ENCODE data around the gene ABCA8.

ABCA8 gene

GRCh38 chr17:68909066-68909465 lies 46.1 kb downstream of the ABCA8 start:
- Histone ChIP-seq H3K36me3 (ENCODE audit: control insufficient read depth in 5 of 5, insufficient read depth in 5 of 5, low read length in 5 of 5) (peaks cover 1 to 36% (median 27%) of the 10 kb centered on the region in 5 donors), H3K27me3 (ENCODE audit: control insufficient read depth in 5 of 5, insufficient read depth in 4 of 5, low read length in 5 of 5) (no peaks in the 10 kb centered on the region), H3K27ac (ENCODE audit: low read depth, low read length) (peak overlapping the region; percentile 45), H3K9ac (ENCODE audit: low read length in 5 of 5) (peak overlapping the region in 1 of 5 donors; percentile 43), H3K4me1 (ENCODE audit: control insufficient read depth in 5 of 5, insufficient read depth in 5 of 5, low read length in 5 of 5) (peaks cover 5 to 39% (median 26%) of the 10 kb centered on the region in 5 donors), H3K9me3 (ENCODE audit: control insufficient read depth in 5 of 5, low read length in 5 of 5) (no peaks in the 10 kb centered on the region), H3K4me3 (ENCODE audit: low read depth in 1 of 5, low read length in 5 of 5) (no peak overlapping the region)

- Histone ChIP-seq H3K9ac (ENCODE audit: low read length in 5 of 5) (no peak overlapping the region), H3K9me3 (ENCODE audit: control insufficient read depth in 5 of 5, low read length in 5 of 5) (no peaks in the 10 kb centered on the region), H3K36me3 (ENCODE audit: control insufficient read depth in 5 of 5, insufficient read depth in 5 of 5, low read length in 5 of 5) (peaks cover 0 to 37% (median 35%) of the 10 kb centered on the region in 5 donors), H3K27ac (ENCODE audit: low read depth, low read length) (peak overlapping the region; percentile 45), H3K4me1 (ENCODE audit: control insufficient read depth in 5 of 5, insufficient read depth in 5 of 5, low read length in 5 of 5) (peaks cover 5 to 39% (median 26%) of the 10 kb centered on the region in 5 donors), H3K4me3 (ENCODE audit: low read depth in 1 of 5, low read length in 5 of 5) (no peak overlapping the region), H3K27me3 (ENCODE audit: control insufficient read depth in 5 of 5, insufficient read depth in 4 of 5, low read length in 5 of 5) (no peaks in the 10 kb centered on the region)
These were observed 47.1 kb downstream of the ABCA8 start for GRCh38 chr17:68908045-68908444.

GRCh38 chr17:68906638-68907037 lies 48.6 kb downstream of the ABCA8 start:
- Histone ChIP-seq H3K27ac (ENCODE audit: low read depth, low read length) (no peak overlapping the region), H3K9ac (ENCODE audit: low read length in 5 of 5) (no peak overlapping the region), H3K4me1 (ENCODE audit: control insufficient read depth in 5 of 5, insufficient read depth in 5 of 5, low read length in 5 of 5) (peaks cover 5 to 39% (median 26%) of the 10 kb centered on the region in 5 donors), H3K36me3 (ENCODE audit: control insufficient read depth in 5 of 5, insufficient read depth in 5 of 5, low read length in 5 of 5) (peaks cover 0 to 45% (median 41%) of the 10 kb centered on the region in 5 donors), H3K27me3 (ENCODE audit: control insufficient read depth in 5 of 5, insufficient read depth in 4 of 5, low read length in 5 of 5) (no peaks in the 10 kb centered on the region), H3K9me3 (ENCODE audit: control insufficient read depth in 5 of 5, low read length in 5 of 5) (no peaks in the 10 kb centered on the region), H3K4me3 (ENCODE audit: low read depth in 1 of 5, low read length in 5 of 5) (no peak overlapping the region)

- no peaks in the 10 kb centered on the region for H3K27me3 ChIP-seq (ENCODE audit: control insufficient read depth in 5 of 5, insufficient read depth in 4 of 5, low read length in 5 of 5)
- no peak overlapping the region for H3K27ac ChIP-seq (ENCODE audit: low read depth, low read length)
- H3K9ac ChIP-seq (ENCODE audit: low read length in 5 of 5): no peak overlapping the region
- no peaks in the 10 kb centered on the region for H3K9me3 ChIP-seq (ENCODE audit: control insufficient read depth in 5 of 5, low read length in 5 of 5)
- H3K4me1 ChIP-seq (ENCODE audit: control insufficient read depth in 5 of 5, insufficient read depth in 5 of 5, low read length in 5 of 5): peaks cover 0 to 7% (median 0%) of the 10 kb centered on the region in 5 donors
- no peak overlapping the region for H3K4me3 ChIP-seq (ENCODE audit: low read depth in 1 of 5, low read length in 5 of 5)
- peaks cover 0 to 46% (median 35%) of the 10 kb centered on the region in 5 donors for H3K36me3 ChIP-seq (ENCODE audit: control insufficient read depth in 5 of 5, insufficient read depth in 5 of 5, low read length in 5 of 5)
These were observed 51.9 kb downstream of the ABCA8 start for GRCh38 chr17:68903286-68903685.

- H3K4me1 ChIP-seq (ENCODE audit: control insufficient read depth in 5 of 5, insufficient read depth in 5 of 5, low read length in 5 of 5): no peaks in the 10 kb centered on the region
- peaks cover 3 to 29% (median 26%) of the 10 kb centered on the region in 5 donors for H3K36me3 ChIP-seq (ENCODE audit: control insufficient read depth in 5 of 5, insufficient read depth in 5 of 5, low read length in 5 of 5)
- peaks cover 0 to 5% (median 0%) of the 10 kb centered on the region in 5 donors for H3K9me3 ChIP-seq (ENCODE audit: control insufficient read depth in 5 of 5, low read length in 5 of 5)
- H3K27me3 ChIP-seq (ENCODE audit: control insufficient read depth in 5 of 5, insufficient read depth in 4 of 5, low read length in 5 of 5): no peaks in the 10 kb centered on the region
- no peak overlapping the region for H3K9ac ChIP-seq (ENCODE audit: low read length in 5 of 5)
- no peak overlapping the region for H3K4me3 ChIP-seq (ENCODE audit: low read depth in 1 of 5, low read length in 5 of 5)
- H3K27ac ChIP-seq (ENCODE audit: low read depth, low read length): no peak overlapping the region
These were observed 57.6 kb downstream of the ABCA8 start for GRCh38 chr17:68897557-68897956.

- no peaks in the 10 kb centered on the region for H3K4me1 ChIP-seq (ENCODE audit: control insufficient read depth in 5 of 5, insufficient read depth in 5 of 5, low read length in 5 of 5)
- peaks cover 0 to 5% (median 0%) of the 10 kb centered on the region in 5 donors for H3K9me3 ChIP-seq (ENCODE audit: control insufficient read depth in 5 of 5, low read length in 5 of 5)
- no peak overlapping the region for H3K27ac ChIP-seq (ENCODE audit: low read depth, low read length)
- no peak overlapping the region for H3K9ac ChIP-seq (ENCODE audit: low read length in 5 of 5)
- H3K4me3 ChIP-seq (ENCODE audit: low read depth in 1 of 5, low read length in 5 of 5): no peak overlapping the region
- peaks cover 3 to 25% (median 18%) of the 10 kb centered on the region in 5 donors for H3K36me3 ChIP-seq (ENCODE audit: control insufficient read depth in 5 of 5, insufficient read depth in 5 of 5, low read length in 5 of 5)
- no peaks in the 10 kb centered on the region for H3K27me3 ChIP-seq (ENCODE audit: control insufficient read depth in 5 of 5, insufficient read depth in 4 of 5, low read length in 5 of 5)
These were observed 62.5 kb downstream of the ABCA8 start for GRCh38 chr17:68892658-68893057.

- Histone ChIP-seq H3K27ac (ENCODE audit: low read depth, low read length) (no peak overlapping the region), H3K9ac (ENCODE audit: low read length in 5 of 5) (no peak overlapping the region), H3K27me3 (ENCODE audit: control insufficient read depth in 5 of 5, insufficient read depth in 4 of 5, low read length in 5 of 5) (no peaks in the 10 kb centered on the region), H3K36me3 (ENCODE audit: control insufficient read depth in 5 of 5, insufficient read depth in 5 of 5, low read length in 5 of 5) (peaks cover 3 to 29% (median 16%) of the 10 kb centered on the region in 5 donors), H3K4me3 (ENCODE audit: low read depth in 1 of 5, low read length in 5 of 5) (no peak overlapping the region), H3K9me3 (ENCODE audit: control insufficient read depth in 5 of 5, low read length in 5 of 5) (peaks cover 0 to 4% (median 0%) of the 10 kb centered on the region in 5 donors), H3K4me1 (ENCODE audit: control insufficient read depth in 5 of 5, insufficient read depth in 5 of 5, low read length in 5 of 5) (no peaks in the 10 kb centered on the region)
These were observed 63.0 kb downstream of the ABCA8 start for GRCh38 chr17:68892193-68892592.

- Histone ChIP-seq H3K4me3 (ENCODE audit: low read depth in 1 of 5, low read length in 5 of 5) (no peak overlapping the region), H3K9me3 (ENCODE audit: control insufficient read depth in 5 of 5, low read length in 5 of 5) (no peaks in the 10 kb centered on the region), H3K27me3 (ENCODE audit: control insufficient read depth in 5 of 5, insufficient read depth in 4 of 5, low read length in 5 of 5) (no peaks in the 10 kb centered on the region), H3K27ac (ENCODE audit: low read depth, low read length) (no peak overlapping the region), H3K36me3 (ENCODE audit: control insufficient read depth in 5 of 5, insufficient read depth in 5 of 5, low read length in 5 of 5) (peaks cover 13 to 53% (median 46%) of the 10 kb centered on the region in 5 donors), H3K4me1 (ENCODE audit: control insufficient read depth in 5 of 5, insufficient read depth in 5 of 5, low read length in 5 of 5) (no peaks in the 10 kb centered on the region), H3K9ac (ENCODE audit: low read length in 5 of 5) (no peak overlapping the region)
These were observed 68.8 kb downstream of the ABCA8 start for GRCh38 chr17:68886401-68886800.

GRCh38 chr17:68884888-68885287 lies 70.3 kb downstream of the ABCA8 start:
- H3K9me3 ChIP-seq (ENCODE audit: control insufficient read depth in 5 of 5, low read length in 5 of 5): peaks cover 0 to 9% (median 4%) of the 10 kb centered on the region in 5 donors
- no peaks in the 10 kb centered on the region for H3K4me1 ChIP-seq (ENCODE audit: control insufficient read depth in 5 of 5, insufficient read depth in 5 of 5, low read length in 5 of 5)
- H3K36me3 ChIP-seq (ENCODE audit: control insufficient read depth in 5 of 5, insufficient read depth in 5 of 5, low read length in 5 of 5): peaks cover 22 to 61% (median 57%) of the 10 kb centered on the region in 5 donors
- H3K27ac ChIP-seq (ENCODE audit: low read depth, low read length): no peak overlapping the region
- H3K9ac ChIP-seq (ENCODE audit: low read length in 5 of 5): no peak overlapping the region
- H3K27me3 ChIP-seq (ENCODE audit: control insufficient read depth in 5 of 5, insufficient read depth in 4 of 5, low read length in 5 of 5): no peaks in the 10 kb centered on the region
- no peak overlapping the region for H3K4me3 ChIP-seq (ENCODE audit: low read depth in 1 of 5, low read length in 5 of 5)

- Histone ChIP-seq H3K9ac (ENCODE audit: low read length in 5 of 5) (no peak overlapping the region), H3K27ac (ENCODE audit: low read depth, low read length) (no peak overlapping the region), H3K4me3 (ENCODE audit: low read depth in 1 of 5, low read length in 5 of 5) (no peak overlapping the region), H3K9me3 (ENCODE audit: control insufficient read depth in 5 of 5, low read length in 5 of 5) (peaks cover 0 to 13% (median 10%) of the 10 kb centered on the region in 5 donors), H3K4me1 (ENCODE audit: control insufficient read depth in 5 of 5, insufficient read depth in 5 of 5, low read length in 5 of 5) (no peaks in the 10 kb centered on the region), H3K27me3 (ENCODE audit: control insufficient read depth in 5 of 5, insufficient read depth in 4 of 5, low read length in 5 of 5) (no peaks in the 10 kb centered on the region), H3K36me3 (ENCODE audit: control insufficient read depth in 5 of 5, insufficient read depth in 5 of 5, low read length in 5 of 5) (peaks cover 46 to 78% (median 74%) of the 10 kb centered on the region in 5 donors)
These were observed 76.8 kb downstream of the ABCA8 start for GRCh38 chr17:68878226-68878885.
